ENCODE data around the gene LYSMD3. TPM values are rescaled to one million over a fixed set of nuclear protein-coding genes. Genes with fewer than 3 reads are reported as not detected.
"Not testable (repeated sequence)": the region's sequence is repeated elsewhere in the genome, so short reads cannot be mapped to it uniquely, and the experiment has no call there.

LYSMD3 gene
- 13.7 and 15.3 TPM in 2 replicates for total RNA-seq (2014; rRNA removed; shearing (Covaris generic))
- polyA plus RNA-seq (2015; cell fraction: cytosol; rRNA removed), result 11.2 and 13.9 TPM in 2 replicates
- polyA plus RNA-seq (2015; cell fraction: nucleus; rRNA removed), result 21.5 and 22.8 TPM in 2 replicates

GRCh38 chr5:90529194-90529938 lies at the start of gene LYSMD3:
TSS of gene LYSMD3 (minus strand) at chr5:90529584. CDS start at chr5:90525289, 4,295 bp downstream.
- peak; percentile 97 for DNase-seq (ENCODE audit: low read depth, low spot score)
- in situ Hi-C loops (cut with HindIII; ENCODE audit: low pct_unique_long_range_greater_than_20kb, low sequenced_read_pairs), result no loop called here

GRCh38 chr5:90576566-90576965 lies 47.2 kb upstream of the LYSMD3 start:
- in situ Hi-C loops (cut with HindIII; ENCODE audit: low pct_unique_long_range_greater_than_20kb, low sequenced_read_pairs); DNase-seq (ENCODE audit: low read depth, low spot score): not testable (repeated sequence)

GRCh38 chr5:90575712-90576111 lies 46.3 kb upstream of the LYSMD3 start:
- in situ Hi-C loops (cut with HindIII; ENCODE audit: low pct_unique_long_range_greater_than_20kb, low sequenced_read_pairs), result no loop called here
- DNase-seq (ENCODE audit: low read depth, low spot score), result no peak

GRCh38 chr5:90571147-90571773 lies 41.9 kb upstream of the LYSMD3 start:
- in situ Hi-C loops (cut with HindIII; ENCODE audit: low pct_unique_long_range_greater_than_20kb, low sequenced_read_pairs), result no loop called here
- DNase-seq (ENCODE audit: low read depth, low spot score), result no peak

GRCh38 chr5:90570034-90570433 lies 40.6 kb upstream of the LYSMD3 start:
- in situ Hi-C loops (cut with HindIII; ENCODE audit: low pct_unique_long_range_greater_than_20kb, low sequenced_read_pairs), result no loop called here
- no peak for DNase-seq (ENCODE audit: low read depth, low spot score)

- no peak for DNase-seq (ENCODE audit: low read depth, low spot score)
- in situ Hi-C loops (cut with HindIII; ENCODE audit: low pct_unique_long_range_greater_than_20kb, low sequenced_read_pairs), result no loop called here
These were observed 39.7 kb upstream of the LYSMD3 start for GRCh38 chr5:90569084-90569483.

GRCh38 chr5:90565491-90565890 lies 36.1 kb upstream of the LYSMD3 start:
- in situ Hi-C loops (cut with HindIII; ENCODE audit: low pct_unique_long_range_greater_than_20kb, low sequenced_read_pairs), result no loop called here
- no peak for DNase-seq (ENCODE audit: low read depth, low spot score)

- in situ Hi-C loops (cut with HindIII; ENCODE audit: low pct_unique_long_range_greater_than_20kb, low sequenced_read_pairs), result no loop called here
- DNase-seq (ENCODE audit: low read depth, low spot score), result no peak
These were observed 33.7 kb upstream of the LYSMD3 start for GRCh38 chr5:90563108-90563507.

GRCh38 chr5:90562341-90562740 lies 33.0 kb upstream of the LYSMD3 start:
- in situ Hi-C loops (cut with HindIII; ENCODE audit: low pct_unique_long_range_greater_than_20kb, low sequenced_read_pairs), result no loop called here
- no peak for DNase-seq (ENCODE audit: low read depth, low spot score)

GRCh38 chr5:90561766-90562165 lies 32.4 kb upstream of the LYSMD3 start:
- DNase-seq (ENCODE audit: low read depth, low spot score), result no peak
- in situ Hi-C loops (cut with HindIII; ENCODE audit: low pct_unique_long_range_greater_than_20kb, low sequenced_read_pairs), result no loop called here

- in situ Hi-C loops (cut with HindIII; ENCODE audit: low pct_unique_long_range_greater_than_20kb, low sequenced_read_pairs), result no loop called here
- no peak for DNase-seq (ENCODE audit: low read depth, low spot score)
These were observed 31.4 kb upstream of the LYSMD3 start for GRCh38 chr5:90560771-90561170.

GRCh38 chr5:90558344-90559192 lies 29.2 kb upstream of the LYSMD3 start, which contains the start of gene ADGRV1:
TSS of gene ADGRV1 (plus strand) at chr5:90558797. CDS start at chr5:90558896, 99 bp downstream.
- in situ Hi-C loops (cut with HindIII; ENCODE audit: low pct_unique_long_range_greater_than_20kb, low sequenced_read_pairs), result no loop called here
- no peak for DNase-seq (ENCODE audit: low read depth, low spot score)

- DNase-seq (ENCODE audit: low read depth, low spot score), result no peak
- in situ Hi-C loops (cut with HindIII; ENCODE audit: low pct_unique_long_range_greater_than_20kb, low sequenced_read_pairs), result no loop called here
These were observed 28.5 kb upstream of the LYSMD3 start for GRCh38 chr5:90557871-90558270.

GRCh38 chr5:90557391-90557790 lies 28.0 kb upstream of the LYSMD3 start:
- in situ Hi-C loops (cut with HindIII; ENCODE audit: low pct_unique_long_range_greater_than_20kb, low sequenced_read_pairs), result no loop called here
- no peak for DNase-seq (ENCODE audit: low read depth, low spot score)

- DNase-seq (ENCODE audit: low read depth, low spot score), result no peak
These were observed 26.3 kb upstream of the LYSMD3 start for GRCh38 chr5:90555666-90556065.

GRCh38 chr5:90554358-90555006 lies 25.1 kb upstream of the LYSMD3 start:
- in situ Hi-C loops (cut with HindIII; ENCODE audit: low pct_unique_long_range_greater_than_20kb, low sequenced_read_pairs), result no loop called here
- no peak for DNase-seq (ENCODE audit: low read depth, low spot score)

More at GRCh38 chr5:90555666-90556065, 26.3 kb upstream of the LYSMD3 start:
- in situ Hi-C loops (cut with HindIII; ENCODE audit: low pct_unique_long_range_greater_than_20kb, low sequenced_read_pairs), result no loop called here

GRCh38 chr5:90553711-90554110 lies 24.3 kb upstream of the LYSMD3 start:
- no peak for DNase-seq (ENCODE audit: low read depth, low spot score)
- in situ Hi-C loops (cut with HindIII; ENCODE audit: low pct_unique_long_range_greater_than_20kb, low sequenced_read_pairs), result no loop called here

All from SK-MEL-5 (cell line).